ENCODE results near the gene CHST8.

The CHST8 gene

GRCh38 chr19:33683881-33684537, 62.3 kb downstream of the CHST8 start:
- no peak for DNase-seq (ENCODE audit: extremely low read depth, low read depth)
- no peak for TF ChIP-seq CTCF (IDR thresholded peaks at IDR 0.05; ENCODE audit: low read depth, low read length)

GRCh38 chr19:33684538-33685232, 62.9 kb downstream of the CHST8 start:
- TF ChIP-seq CTCF (IDR thresholded peaks at IDR 0.05; ENCODE audit: low read depth, low read length), result no peak
- no peak for DNase-seq (ENCODE audit: extremely low read depth, low read depth)

GRCh38 chr19:33685541-33685940, 63.8 kb downstream of the CHST8 start:
- TF ChIP-seq CTCF (IDR thresholded peaks at IDR 0.05; ENCODE audit: low read depth, low read length), result no peak
- DNase-seq (ENCODE audit: extremely low read depth, low read depth), result no peak

GRCh38 chr19:33686262-33686661, 64.5 kb downstream of the CHST8 start:
- no peak for DNase-seq (ENCODE audit: extremely low read depth, low read depth)
- no peak for TF ChIP-seq CTCF (IDR thresholded peaks at IDR 0.05; ENCODE audit: low read depth, low read length)

- DNase-seq (ENCODE audit: extremely low read depth, low read depth), result no peak
- no peak for TF ChIP-seq CTCF (IDR thresholded peaks at IDR 0.05; ENCODE audit: low read depth, low read length)
Observed at GRCh38 chr19:33686687-33687480, 65.1 kb downstream of the CHST8 start.

- DNase-seq (ENCODE audit: extremely low read depth, low read depth), result no peak
- no peak for TF ChIP-seq CTCF (IDR thresholded peaks at IDR 0.05; ENCODE audit: low read depth, low read length)
Observed at GRCh38 chr19:33687481-33688170, 65.9 kb downstream of the CHST8 start.
